K562 (cell line): ENCODE measurements around the gene EGFL7. TPM values are rescaled to one million over a fixed set of nuclear protein-coding genes. Genes with fewer than 3 reads are reported as not detected.

Source experiments
- CTBP1 ChIP-seq: fragments of 450-650 bp; IDR thresholded peaks from 2 replicates; pipeline ENCODE4 v1.6.1; 2016; ENCODE audit warnings: borderline replicate concordance
- ELF1 ChIP-seq: fragments of 200-800 bp; sonication (Bioruptor generic); IDR thresholded peaks from 2 replicates; pipeline ENCODE4 v1.6.1; 2016; ENCODE audit warnings: missing genetic modification characterization, missing compliant biosample characterization
- ETS1 ChIP-seq: conservative IDR thresholded peaks from 2 replicates; pipeline ENCODE4 v1.6.1; 2011; ENCODE audit warnings: low read depth, mild to moderate bottlenecking, low read length; ENCODE audit not compliant: control insufficient read depth
- PATZ1 ChIP-seq: fragments of 250-450 bp; sonication (Bioruptor Pico); IDR thresholded peaks from 2 replicates; pipeline ENCODE4 v1.5.0; 2020; ENCODE audit warnings: mild to moderate bottlenecking, borderline replicate concordance
- RCOR1 ChIP-seq, 2 experiments: IDR thresholded peaks; 2 replicates each; pipeline ENCODE4 v1.6.1; 2012; ENCODE audit warnings: low read depth in 2 of 2, low read length in 2 of 2, borderline replicate concordance in 1 of 2, improper control_type of control experiment in 1 of 2
- STAT6 ChIP-seq: sonication (generic); formaldehyde crosslinking; IDR thresholded peaks from 2 replicates; pipeline ENCODE4 v1.8.1; 2023; ENCODE audit warnings: mild to moderate bottlenecking, missing genetic modification reagents
- ZBTB26 ChIP-seq: fragments of 450-650 bp; formaldehyde crosslinking; IDR thresholded peaks from 2 replicates; pipeline ENCODE4 v1.4.0; 2022; ENCODE audit warnings: missing genetic modification characterization
- ZNF165 ChIP-seq: fragments of 250-450 bp; sonication (Bioruptor Pico); IDR thresholded peaks from 2 replicates; pipeline ENCODE4 v1.4.0; 2020; ENCODE audit warnings: borderline replicate concordance
- ZNF280B ChIP-seq: fragments of 250-450 bp; sonication (Bioruptor Pico); IDR thresholded peaks from 2 replicates; pipeline ENCODE4 v1.5.1; 2021; ENCODE audit warnings: mild to moderate bottlenecking
- polyA plus RNA-seq, 8 experiments: library from polyadenylated mRNA; depleted of rRNA in 4 of 8; stranded (reverse) in 5 of 8; unstranded in 3 of 8; fragments of >200 nt; fragmentation: Nextera tagmentation in 2 of 8; fragmentation: Illumina TruSeq in 1 of 8; extraction: Ambion mirVana in 2 of 8; extraction: Trizol in 1 of 8; gene quantifications; 2 replicates each; pipeline versions ENCODE4 v1.2.1 to v1.2.3, GENCODE V29; 2011 to 2014; ENCODE audit warnings: inconsistent platforms in 1 of 8, missing spikeins in 1 of 8
- total RNA-seq, 7 experiments: library from RNA; depleted of rRNA in 6 of 7; stranded (reverse); fragments of >200 nt in 6 of 7; fragmentation: Illumina TruSeq in 2 of 7; extraction: Trizol in 2 of 7; gene quantifications; 2 replicates each; pipeline versions ENCODE4 v1.2.1 to v1.2.3, GENCODE V29; 2011 to 2021; ENCODE audit warnings: low replicate concordance in 1 of 7

The EGFL7 gene
- total and polyA plus RNA-seq, 9 of the 15 experiments (the other 6 are each of a cell fraction or from before 2014, with no cell fraction given) = 1.5 to 286 (median 55.5) TPM

- TF ChIP-seq RCOR1 (IDR thresholded peaks at IDR 0.05; ENCODE audit: borderline replicate concordance in 1 of 2, low read depth in 2 of 2, low read length in 2 of 2) (peak; percentile 36 to 86; a peak in 3 of 4 replicates), ZNF280B (CRISPR knock-in tag) (no peak), ETS1 (no peak; the same call in 1 of the 2 replicates), STAT6 (CRISPR knock-in tag) (no peak), ZNF165 (CRISPR knock-in tag) (no peak), ELF1 (no peak), PATZ1 (CRISPR knock-in tag) (no peak), ZBTB26 (CRISPR knock-in tag) (no peak), CTBP1 (no peak)
These were observed 11.5 kb downstream of the EGFL7 start (continued) for GRCh38 chr9:136673975-136674785.
